Astrocyte of the cerebellum (primary cell): Measurements from ENCODE around the gene PDE4A.
A peak's percentile ranks its signal among the peaks of the same experiment; 100 is the strongest.
"Not testable (repeated sequence)": the region's sequence is repeated elsewhere in the genome, so short reads cannot be mapped to it uniquely, and the experiment has no call there.

ENCODE experiments used
- DNase-seq: peaks from one replicate; pipeline ENCODE4 v3.0.0-alpha.2; 2011; ENCODE audit warnings: low read depth
- H3K4me3 ChIP-seq: 2 replicates; pipeline ENCODE4 v1.5.1; 2011; ENCODE audit warnings: mild to moderate bottlenecking, low read depth, low read length, moderate library complexity
- CTCF ChIP-seq: IDR thresholded peaks from 2 replicates; pipeline ENCODE4 v1.5.1; 2012; ENCODE audit warnings: low read length, low read depth, moderate library complexity, mild to moderate bottlenecking; ENCODE audit errors: missing control alignments
- in situ Hi-C: cut with HindIII; loops from 2 replicates; pipeline ENCODE4 v1.10.0; 2017; ENCODE audit warnings: low sequenced_read_pairs

Gene PDE4A

GRCh38 chr19:10460714-10461046 lies 40.3 kb downstream of the PDE4A start:
- TF ChIP-seq CTCF: no peak
- DNase-seq: no peak
- H3K4me3 ChIP-seq: no peak overlapping the region
- in situ Hi-C loops: no loop called here

GRCh38 chr19:10461047-10461949 lies 41.0 kb downstream of the PDE4A start:
- TF ChIP-seq CTCF: no peak
- in situ Hi-C loops: no loop called here
- peak overlapping the region; percentile 40 for H3K4me3 ChIP-seq
- peak; percentile 70 for DNase-seq

GRCh38 chr19:10462042-10462441 lies 41.7 kb downstream of the PDE4A start:
- in situ Hi-C loops, DNase-seq, H3K4me3 ChIP-seq: not testable (repeated sequence)

- no peak for TF ChIP-seq CTCF
- in situ Hi-C loops: no loop called here
- no peak overlapping the region for H3K4me3 ChIP-seq
- no peak for DNase-seq
These were observed 42.2 kb downstream of the PDE4A start for GRCh38 chr19:10462557-10462956.

- no peak for DNase-seq
- TF ChIP-seq CTCF: no peak
- in situ Hi-C loops: no loop called here
- H3K4me3 ChIP-seq: no peak overlapping the region
These were observed 44.1 kb downstream of the PDE4A start for GRCh38 chr19:10464456-10464855.

- TF ChIP-seq CTCF: no peak
- in situ Hi-C loops: no loop called here
- no peak for DNase-seq
- no peak overlapping the region for H3K4me3 ChIP-seq
These were observed 46.9 kb downstream of the PDE4A start for GRCh38 chr19:10467104-10467706.

- DNase-seq: no peak
- no peak overlapping the region for H3K4me3 ChIP-seq
- in situ Hi-C loops: no loop called here
- TF ChIP-seq CTCF: no peak
These were observed 47.8 kb downstream of the PDE4A start for GRCh38 chr19:10468133-10468532.
